ENCODE measurements around the gene KIF17. TPM values are rescaled to one million over a fixed set of nuclear protein-coding genes. Genes with fewer than 3 reads are reported as not detected.

KIF17 gene
- total RNA-seq, 6 experiments from 2014 or later, result 1.0 to 3.2 (median 1.3) TPM

DNA sequence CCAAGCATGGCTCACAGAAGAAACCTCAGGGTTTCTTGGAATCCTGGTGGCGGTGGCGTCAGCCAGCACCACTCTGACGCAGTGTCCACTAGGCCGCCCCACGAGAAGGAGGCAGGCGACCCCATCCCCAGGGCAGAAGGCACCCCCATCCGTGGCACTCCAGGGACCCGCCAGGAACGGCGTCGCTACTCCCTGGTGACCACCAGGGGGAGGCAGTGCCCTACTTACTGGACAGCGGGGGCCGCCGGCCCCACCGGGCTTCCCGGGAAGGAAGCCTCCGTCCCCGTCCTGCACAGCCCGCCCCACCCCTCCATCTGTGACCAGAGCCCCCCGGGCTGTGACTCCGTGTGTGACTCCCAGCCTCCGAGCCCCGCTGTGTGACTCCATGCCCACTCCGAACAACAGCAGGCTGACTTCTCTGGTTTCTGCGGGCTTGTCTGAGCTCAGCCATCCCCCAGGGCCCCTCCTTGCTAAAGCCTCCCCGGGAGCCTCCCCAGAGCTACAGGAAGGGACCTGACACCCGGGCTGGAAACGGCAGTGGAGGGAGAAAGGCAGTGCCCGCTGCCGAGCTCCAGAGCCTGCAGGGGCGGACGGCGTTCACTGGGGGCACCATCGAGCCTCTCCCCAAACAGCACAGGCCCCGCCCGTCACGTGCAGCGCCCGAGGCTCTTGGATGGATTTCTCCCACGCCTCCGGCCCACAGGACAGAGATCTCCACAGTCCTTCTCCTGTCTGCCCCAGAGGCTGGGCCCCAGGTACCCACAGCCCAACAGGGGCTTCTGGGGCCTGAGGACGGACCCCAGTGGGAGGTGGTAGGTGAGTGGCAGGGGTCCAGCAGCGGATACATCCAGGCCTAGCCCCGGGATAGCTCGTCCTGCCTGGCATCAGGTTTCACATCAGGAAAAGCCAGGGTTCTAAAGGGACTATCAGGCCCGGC lies 21.1 kb downstream of the KIF17 start:
- intact Hi-C loops (cut with DNase I), result loop anchor here (5.0 to 10.0 kb wide), 2 partner anchors 498 to 501 kb away; no protein-coding TSS in a partner anchor
- DNase-seq (peak; percentile 80 to 85 (median 85)), ATAC-seq (peak; percentile 92 to 96 (median 92))
- H3K9me3 ChIP-seq, result no peaks in the 10 kb centered on the region
- no peaks in the 10 kb centered on the region for H3K36me3 ChIP-seq
- WGBS (ENCODE audit: insufficient coverage, low coverage, low lambda C conversion rate, missing lambda C conversion rate), result 7% methylated on average over 7 of the region's 46 CpGs
- H3K27ac ChIP-seq, result peak overlapping the region; percentile 21 to 64 (median 27)
- peak overlapping the region; percentile 45 to 61 (median 56) for H3K4me3 ChIP-seq
- no peaks in the 10 kb centered on the region for H3K27me3 ChIP-seq
- TF ChIP-seq, protein P1, sequence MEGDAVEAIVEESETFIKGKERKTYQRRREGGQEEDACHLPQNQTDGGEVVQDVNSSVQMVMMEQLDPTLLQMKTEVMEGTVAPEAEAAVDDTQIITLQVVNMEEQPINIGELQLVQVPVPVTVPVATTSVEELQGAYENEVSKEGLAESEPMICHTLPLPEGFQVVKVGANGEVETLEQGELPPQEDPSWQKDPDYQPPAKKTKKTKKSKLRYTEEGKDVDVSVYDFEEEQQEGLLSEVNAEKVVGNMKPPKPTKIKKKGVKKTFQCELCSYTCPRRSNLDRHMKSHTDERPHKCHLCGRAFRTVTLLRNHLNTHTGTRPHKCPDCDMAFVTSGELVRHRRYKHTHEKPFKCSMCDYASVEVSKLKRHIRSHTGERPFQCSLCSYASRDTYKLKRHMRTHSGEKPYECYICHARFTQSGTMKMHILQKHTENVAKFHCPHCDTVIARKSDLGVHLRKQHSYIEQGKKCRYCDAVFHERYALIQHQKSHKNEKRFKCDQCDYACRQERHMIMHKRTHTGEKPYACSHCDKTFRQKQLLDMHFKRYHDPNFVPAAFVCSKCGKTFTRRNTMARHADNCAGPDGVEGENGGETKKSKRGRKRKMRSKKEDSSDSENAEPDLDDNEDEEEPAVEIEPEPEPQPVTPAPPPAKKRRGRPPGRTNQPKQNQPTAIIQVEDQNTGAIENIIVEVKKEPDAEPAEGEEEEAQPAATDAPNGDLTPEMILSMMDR (IDR thresholded peaks at IDR 0.05), result peak; percentile 82 to 93 (median 89)
- TF ChIP-seq POLR2A (IDR thresholded peaks at IDR 0.05), result peak; percentile 24
- H3K4me1 ChIP-seq, result no peaks in the 10 kb centered on the region

DNA sequence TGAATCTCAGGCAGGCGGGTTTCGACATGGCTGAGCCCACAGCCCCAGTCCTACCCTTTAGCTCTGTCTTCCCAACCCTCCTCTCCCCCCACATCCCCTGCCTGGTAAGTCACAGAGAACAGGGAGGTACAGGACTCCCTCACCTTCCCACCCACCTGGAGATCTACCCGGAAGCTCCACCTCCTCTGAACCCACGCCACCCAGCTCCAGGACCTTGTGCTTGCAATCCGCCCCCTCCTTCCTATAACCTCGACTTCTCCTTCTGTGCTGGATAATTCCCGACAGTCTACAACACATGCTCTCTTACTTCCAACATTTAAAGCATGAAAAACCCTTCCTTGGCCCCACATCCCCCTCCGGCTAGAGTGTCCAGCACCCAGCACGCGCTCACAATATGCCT lies 22.3 kb downstream of the KIF17 start:
- DNase-seq, result no peak
- Histone ChIP-seq H3K27me3 (no peaks in the 10 kb centered on the region), H3K9me3 (no peaks in the 10 kb centered on the region), H3K36me3 (no peaks in the 10 kb centered on the region), H3K27ac (no peak overlapping the region), H3K4me3 (no peak overlapping the region), H3K4me1 (no peaks in the 10 kb centered on the region)
- intact Hi-C loops (cut with DNase I), result loop anchor here (5.0 to 10.0 kb wide), 2 partner anchors 499 to 502 kb away; no protein-coding TSS in a partner anchor
- TF ChIP-seq, protein P1 (IDR thresholded peaks at IDR 0.05), result no peak
- TF ChIP-seq POLR2A (IDR thresholded peaks at IDR 0.05), result no peak
- no peak for ATAC-seq
- WGBS (ENCODE audit: insufficient coverage, low coverage, low lambda C conversion rate, missing lambda C conversion rate), result 82% methylated on average over 10 of the region's 10 CpGs

DNA sequence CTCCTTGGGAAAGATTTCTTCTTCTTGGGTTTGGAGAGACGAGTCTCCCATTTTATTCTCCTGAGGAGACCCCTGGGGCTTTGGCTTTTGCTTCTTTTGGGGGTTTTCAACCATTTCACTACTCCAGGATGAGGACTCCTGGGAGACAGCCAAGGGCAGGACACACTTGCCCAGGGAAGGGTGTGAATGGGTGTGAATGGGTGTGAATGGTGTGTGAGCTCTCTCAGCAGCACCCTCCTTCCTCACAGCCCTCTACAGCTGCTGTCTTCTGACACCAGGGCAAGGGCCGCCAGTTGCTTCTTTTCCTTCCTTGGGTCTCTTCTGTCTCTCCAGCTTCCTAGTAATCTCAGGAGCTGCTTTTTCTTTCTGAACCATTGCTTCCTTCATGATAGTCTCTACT lies 24.2 kb downstream of the KIF17 start:
- Histone ChIP-seq H3K9me3 (no peaks in the 10 kb centered on the region), H3K4me3 (no peak overlapping the region), H3K27me3 (no peaks in the 10 kb centered on the region), H3K27ac (no peak overlapping the region), H3K36me3 (no peaks in the 10 kb centered on the region), H3K4me1 (no peaks in the 10 kb centered on the region)
- ATAC-seq (no peak), DNase-seq (no peak)
- intact Hi-C loops (cut with DNase I), result loop anchor here in 1 of 2 donors (10.0 kb wide), 1 partner anchor 501 kb away; no protein-coding TSS in a partner anchor
- TF ChIP-seq, protein P1 (IDR thresholded peaks at IDR 0.05), result no peak
- no peak for TF ChIP-seq POLR2A (IDR thresholded peaks at IDR 0.05)
- WGBS (ENCODE audit: insufficient coverage, low coverage, low lambda C conversion rate, missing lambda C conversion rate), result 83% methylated on average over 2 of the region's 2 CpGs

DNA sequence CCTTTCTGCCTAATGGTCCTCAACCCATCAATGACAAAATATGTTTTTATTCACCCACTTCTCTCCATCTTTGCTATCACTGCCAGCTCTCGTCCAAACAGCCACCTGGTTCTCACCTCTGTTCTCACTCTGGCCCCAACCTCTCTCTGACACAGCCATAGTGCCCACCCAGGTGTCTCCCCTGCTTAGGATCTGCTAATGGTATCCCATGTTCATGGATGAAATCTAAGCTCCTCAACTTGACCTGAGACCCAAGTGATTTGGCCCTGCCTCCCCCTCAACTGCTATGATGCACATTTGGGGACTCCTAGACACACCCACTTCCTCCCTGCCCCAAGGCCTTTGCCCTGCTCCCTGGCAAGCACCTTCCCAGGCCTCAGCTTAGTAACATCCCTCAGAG lies 25.9 kb downstream of the KIF17 start:
- TF ChIP-seq, protein P1 (IDR thresholded peaks at IDR 0.05), result no peak
- TF ChIP-seq POLR2A (IDR thresholded peaks at IDR 0.05), result no peak
- Histone ChIP-seq H3K27ac (no peak overlapping the region), H3K36me3 (no peaks in the 10 kb centered on the region), H3K27me3 (no peaks in the 10 kb centered on the region), H3K4me1 (no peaks in the 10 kb centered on the region), H3K4me3 (no peak overlapping the region), H3K9me3 (no peaks in the 10 kb centered on the region)
- intact Hi-C loops (cut with DNase I), result loop anchor here in 1 of 2 donors (10.0 kb wide), 1 partner anchor 503 kb away; no protein-coding TSS in a partner anchor
- ATAC-seq (no peak), DNase-seq (no peak)
- WGBS (ENCODE audit: insufficient coverage, low coverage, low lambda C conversion rate, missing lambda C conversion rate), result 89% methylated on average over 1 of the region's 1 CpG
